Stimulated activated CD4-positive, alpha-beta T cell treated with anti-CD3 and anti-CD28 coated beads, Interleukin-12 subunit alpha, Interleukin-12 subunit beta, amount 100 ng/mL, for 24 hours (primary cell): ENCODE measurements around the gene OLFM3.

Source experiments
- DNase-seq, 2 experiments: peaks; one replicate each; pipeline ENCODE4 v3.0.0-alpha.2; 2020; ENCODE audit warnings: low read depth in 2 of 2

OLFM3 gene

DNA sequence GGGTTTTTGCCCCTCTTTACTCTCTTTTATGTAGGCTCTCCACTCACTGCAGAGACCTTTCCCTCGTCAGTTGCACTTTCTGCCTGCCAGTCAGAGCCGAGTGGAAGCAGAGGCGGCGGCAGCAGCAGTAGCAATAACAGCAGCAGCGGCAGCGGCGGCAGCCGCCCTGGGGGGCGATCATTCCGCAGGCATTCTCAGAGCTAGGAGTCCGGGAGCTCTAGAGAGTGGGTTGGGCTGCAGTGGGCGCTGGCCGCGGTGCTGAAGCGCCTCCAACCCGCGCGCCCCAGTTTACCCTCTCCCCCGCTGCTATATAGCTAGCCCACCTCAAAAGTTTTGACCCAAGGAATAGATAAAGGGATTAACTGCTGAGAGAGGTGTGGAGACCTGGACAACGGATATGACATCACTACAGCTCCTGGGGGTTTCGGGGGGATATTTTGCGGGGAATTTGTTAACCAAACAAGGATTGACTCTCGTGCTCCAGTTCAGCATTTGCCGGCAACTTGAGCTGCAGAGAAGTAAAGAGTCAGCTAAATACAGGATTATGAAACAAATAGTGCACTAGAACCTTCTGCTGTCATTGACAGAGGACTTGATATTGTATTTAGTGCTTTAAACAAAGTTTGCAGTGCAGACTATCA, at the start of gene OLFM3:
Gene OLFM3, minus strand, starts transcription at position 102 of the 641 bp plus-strand sequence.
- DNase-seq, result no peak

- DNase-seq, result no peak
Observed at GRCh38 chr1:102045752-102046151, 49.0 kb upstream of the OLFM3 start.

GRCh38 chr1:102032534-102032933, 35.8 kb upstream of the OLFM3 start:
- DNase-seq, result no peak

GRCh38 chr1:102019530-102019929, 22.8 kb upstream of the OLFM3 start:
- DNase-seq, result no peak

- no peak for DNase-seq
Observed at GRCh38 chr1:102015728-102016127, 19.0 kb upstream of the OLFM3 start.

GRCh38 chr1:102002057-102002456, 5.3 kb upstream of the OLFM3 start:
- no peak for DNase-seq

DNA sequence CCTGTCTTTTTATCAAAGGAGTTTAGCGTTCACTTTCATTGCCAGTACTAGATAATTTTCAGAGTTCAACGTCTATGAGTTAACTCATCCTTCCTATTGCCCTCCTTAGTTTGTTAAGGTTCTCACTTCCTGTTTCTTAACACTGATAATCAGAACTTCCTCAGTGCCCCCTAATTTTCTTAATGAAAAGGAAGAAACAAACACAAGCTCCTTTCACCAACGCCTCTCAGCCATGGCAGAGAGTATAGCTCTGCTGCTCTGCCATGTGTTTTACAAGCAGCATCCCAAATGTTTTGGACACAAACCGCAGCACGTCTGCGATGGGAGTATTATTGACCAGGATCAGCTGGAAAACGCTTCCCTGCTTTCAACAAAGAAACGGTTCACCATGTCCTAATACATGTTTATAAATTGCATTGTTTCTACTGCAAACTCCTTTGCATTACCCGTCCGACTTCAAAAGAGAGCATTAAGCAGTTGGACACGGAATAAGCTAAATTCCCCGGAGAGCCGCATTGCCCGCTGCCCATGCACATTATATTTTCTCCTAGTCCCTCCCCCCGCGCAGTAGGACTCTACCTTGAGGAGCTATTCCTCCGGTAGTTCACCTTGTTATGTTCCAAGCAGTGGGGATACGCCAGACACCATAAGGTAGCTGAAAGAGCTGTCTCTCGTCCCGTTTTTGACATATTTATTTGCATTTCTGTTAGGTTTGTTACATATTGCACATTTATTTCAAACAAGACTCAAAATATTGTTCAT, 561 bp downstream of the OLFM3 start:
- no peak for DNase-seq

- no peak for DNase-seq
Observed at GRCh38 chr1:101993710-101994109, 3.0 kb downstream of the OLFM3 start.

DNA sequence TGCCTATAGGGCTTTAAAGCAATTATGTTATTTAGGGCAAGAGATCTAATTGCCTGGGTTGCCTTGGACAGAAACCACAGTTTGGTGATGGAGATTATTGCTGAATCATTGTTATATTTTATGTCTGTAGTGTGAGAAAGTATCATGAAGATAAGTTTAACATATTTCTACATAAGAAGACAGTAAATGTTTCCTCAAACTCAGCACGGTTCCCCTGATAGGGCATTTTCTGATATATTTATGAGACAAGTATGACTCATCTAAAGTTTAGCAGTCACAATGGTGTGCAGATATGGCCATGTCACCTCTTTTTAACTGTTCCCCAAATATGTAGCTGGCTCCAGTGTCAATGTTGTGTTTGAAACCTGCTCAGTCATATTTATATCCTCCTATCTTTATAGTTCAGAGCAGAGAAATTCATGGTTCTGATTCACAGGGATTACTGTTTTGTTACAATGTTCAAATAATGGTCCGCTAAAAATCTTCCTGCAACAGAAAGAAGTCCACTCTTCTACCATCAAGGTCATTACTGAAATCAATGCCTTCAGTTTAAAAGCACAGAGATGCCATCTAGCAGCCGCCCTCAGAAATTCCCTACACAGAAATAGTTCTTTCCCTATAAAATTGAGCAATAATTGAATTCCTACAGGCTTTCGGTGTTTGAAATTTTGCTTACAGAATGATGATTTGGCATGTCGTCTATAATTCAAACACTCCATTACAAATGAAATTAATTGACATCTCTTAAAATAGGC, 3.7 kb downstream of the OLFM3 start:
- DNase-seq, result no peak

GRCh38 chr1:101980974-101981373, 15.8 kb downstream of the OLFM3 start:
- DNase-seq, result no peak

- DNase-seq, result no peak
Observed at GRCh38 chr1:101977266-101977665, 19.5 kb downstream of the OLFM3 start.

GRCh38 chr1:101976161-101976560, 20.6 kb downstream of the OLFM3 start:
- DNase-seq, result no peak

- no peak for DNase-seq
Observed at GRCh38 chr1:101975371-101975770, 21.4 kb downstream of the OLFM3 start.

- no peak for DNase-seq
Observed at GRCh38 chr1:101974599-101975274, 22.0 kb downstream of the OLFM3 start.

- DNase-seq, result no peak
Observed at GRCh38 chr1:101971304-101971703, 25.4 kb downstream of the OLFM3 start.

GRCh38 chr1:101967871-101968270, 28.9 kb downstream of the OLFM3 start:
- no peak for DNase-seq

DNA sequence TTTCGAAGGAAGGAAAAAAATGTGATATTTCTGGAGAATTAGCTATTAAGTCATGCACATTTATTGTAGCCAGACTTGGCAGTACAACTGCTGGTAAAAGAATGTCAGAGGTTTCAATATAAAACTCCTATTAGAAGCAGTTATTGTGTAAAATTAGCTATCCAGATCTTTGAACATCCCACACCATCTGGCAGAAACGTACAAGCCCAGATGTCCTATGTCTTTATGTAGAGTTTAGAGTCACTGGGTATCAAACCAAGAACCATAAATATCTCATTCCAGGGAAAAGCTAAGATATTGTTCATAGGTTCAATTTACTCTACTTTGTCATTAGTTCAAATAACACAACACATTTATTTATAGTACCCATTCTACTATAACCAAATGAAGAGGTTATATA, 31.4 kb downstream of the OLFM3 start:
- no peak for DNase-seq

- no peak for DNase-seq
Observed at GRCh38 chr1:101964708-101965107, 32.0 kb downstream of the OLFM3 start.

DNA sequence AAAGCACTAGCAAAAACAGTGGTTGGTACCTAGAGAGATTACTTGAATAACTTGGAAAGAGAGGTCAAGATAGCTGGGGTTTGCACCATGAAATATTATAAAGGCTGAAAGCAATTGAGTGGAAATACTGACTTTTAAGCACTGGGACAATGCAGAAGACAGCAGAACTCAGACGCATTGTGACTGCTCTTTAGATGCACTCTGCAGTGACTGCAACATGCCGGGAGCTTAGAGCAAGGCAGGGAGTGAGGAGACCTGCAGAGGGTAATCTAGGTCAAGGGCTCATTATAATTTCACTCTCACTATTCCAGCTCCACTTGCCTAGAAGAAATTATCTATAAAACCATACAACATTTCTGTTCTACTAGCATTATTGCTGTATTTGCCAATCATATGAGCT, 36.6 kb downstream of the OLFM3 start:
- DNase-seq, result no peak

DNA sequence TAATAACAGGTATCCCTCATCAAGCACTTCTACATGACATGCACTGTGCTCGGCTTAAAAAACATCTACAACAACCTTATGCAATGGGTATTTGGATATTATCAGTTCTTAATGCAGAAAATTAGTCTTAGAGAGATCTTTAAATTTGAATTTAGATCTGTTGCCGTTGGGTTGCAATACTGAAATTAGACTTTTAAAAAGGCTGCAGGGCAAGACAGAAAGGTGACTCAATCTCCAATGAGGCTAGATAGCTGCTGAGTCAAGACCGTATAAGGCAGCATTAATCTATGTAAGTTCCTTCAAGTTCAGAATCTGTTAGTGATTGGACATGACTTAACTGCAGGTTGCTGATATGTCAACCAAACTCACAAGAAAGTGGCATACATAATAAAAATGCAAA, 37.3 kb downstream of the OLFM3 start:
- DNase-seq, result no peak

DNA sequence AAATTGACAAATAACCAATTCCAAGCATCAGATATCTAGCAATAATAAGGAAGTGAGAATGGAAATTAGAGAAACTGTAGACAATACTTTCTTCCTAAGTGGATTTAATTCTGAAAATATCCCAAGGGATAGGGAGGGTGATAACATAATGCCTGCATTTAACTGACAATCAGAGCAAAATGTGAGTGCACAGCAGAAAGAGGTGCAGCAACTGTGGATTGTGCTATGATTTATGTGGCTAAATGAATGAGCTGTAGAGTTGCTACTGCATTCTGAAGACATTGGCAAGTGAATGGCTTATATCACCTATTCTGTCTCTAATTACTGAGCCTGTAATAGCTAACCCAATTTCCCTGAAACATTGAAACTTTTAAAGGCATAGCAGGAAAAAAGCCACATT, 39.0 kb downstream of the OLFM3 start:
- no peak for DNase-seq

DNA sequence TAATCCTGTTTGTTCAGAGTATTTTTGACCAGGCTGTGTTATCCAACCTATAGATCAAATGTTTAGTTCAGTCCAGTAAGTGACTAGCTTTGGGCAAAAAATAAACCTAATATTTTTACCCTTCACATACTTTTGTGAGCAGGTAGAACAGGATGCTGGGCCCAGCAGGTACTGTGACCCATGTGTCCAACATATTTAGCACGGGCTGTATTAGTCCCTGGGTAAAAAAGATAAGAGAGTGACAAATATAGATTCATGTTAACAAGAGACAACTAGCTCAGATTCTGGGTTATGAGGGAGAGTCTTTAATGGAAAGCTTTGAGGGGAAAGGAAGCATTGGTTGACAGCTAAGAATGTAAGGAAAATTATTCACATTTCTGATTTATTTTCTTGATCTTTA, 43.1 kb downstream of the OLFM3 start:
- no peak for DNase-seq
